Activated gamma-delta T cell treated with anti-CD3 and anti-CD28 coated beads, Interleukin-2, amount 50 U/mL, for 16 hours (primary cell): ENCODE measurements around the gene TMEM209.
"Not testable (repeated sequence)": the region's sequence is repeated elsewhere in the genome, so short reads cannot be mapped to it uniquely, and the experiment has no call there.

ENCODE experiments used
- DNase-seq: peaks from one replicate; pipeline ENCODE4 v3.0.0-alpha.2; 2020; ENCODE audit warnings: low read depth

The TMEM209 gene

DNA sequence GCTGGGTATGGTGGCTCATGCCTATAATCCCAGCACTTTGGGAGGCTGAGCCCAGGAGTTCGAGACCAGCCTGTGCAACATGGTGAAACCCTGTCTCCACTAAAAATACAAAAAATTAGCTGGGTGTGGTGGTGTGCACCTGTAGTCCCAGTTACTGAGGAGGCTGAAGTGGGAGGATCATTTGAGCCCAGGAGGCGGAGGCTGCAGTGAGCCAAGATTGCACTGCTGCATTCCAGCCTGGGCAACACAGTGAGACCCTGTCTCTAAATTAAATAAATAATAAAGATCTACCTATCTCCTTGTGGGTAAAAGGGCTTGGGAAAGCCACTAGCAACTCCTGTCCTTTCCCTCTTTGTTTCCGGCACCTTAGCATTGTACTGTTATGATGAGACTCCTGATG lies 78.4 kb downstream of the TMEM209 start:
- DNase-seq: not testable (repeated sequence)

DNA sequence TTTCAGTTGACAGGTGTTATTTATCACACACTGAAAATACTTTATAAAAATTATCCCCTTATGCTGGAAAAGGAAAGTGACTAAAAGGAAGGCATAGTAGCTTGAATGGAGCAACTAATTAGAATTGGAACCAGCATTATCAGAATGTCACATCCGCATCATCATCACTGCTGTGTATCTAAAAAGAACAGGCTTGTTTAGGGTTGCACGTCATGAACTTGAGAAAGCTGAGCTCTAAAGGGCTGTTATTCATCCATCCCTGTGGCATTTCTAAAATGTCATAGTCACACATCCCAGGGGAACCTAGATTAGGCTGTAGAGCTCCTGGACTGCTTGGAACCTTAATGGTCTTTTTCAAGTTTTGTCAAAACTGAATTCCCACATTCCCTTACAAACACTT lies 80.5 kb downstream of the TMEM209 start:
- DNase-seq: no peak

DNA sequence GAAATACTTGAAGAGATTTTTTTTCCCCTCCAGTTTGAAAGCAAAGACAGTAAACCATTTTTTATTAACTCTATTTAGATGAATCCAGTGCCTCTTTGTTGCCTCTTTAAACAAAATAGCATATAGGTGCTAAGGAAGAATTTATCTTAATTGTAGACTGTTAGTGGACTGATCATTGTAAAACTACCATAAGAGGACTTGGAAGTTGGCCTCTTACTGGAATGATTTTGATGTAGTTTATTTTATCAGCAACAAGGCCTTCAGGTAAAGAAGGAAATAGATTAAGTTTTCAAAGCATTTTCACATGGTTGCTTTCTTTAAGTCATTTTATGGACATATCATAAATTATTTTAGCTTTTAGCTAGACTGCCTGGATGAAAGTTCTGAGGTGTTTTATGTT lies 81.7 kb downstream of the TMEM209 start:
- no peak for DNase-seq

DNA sequence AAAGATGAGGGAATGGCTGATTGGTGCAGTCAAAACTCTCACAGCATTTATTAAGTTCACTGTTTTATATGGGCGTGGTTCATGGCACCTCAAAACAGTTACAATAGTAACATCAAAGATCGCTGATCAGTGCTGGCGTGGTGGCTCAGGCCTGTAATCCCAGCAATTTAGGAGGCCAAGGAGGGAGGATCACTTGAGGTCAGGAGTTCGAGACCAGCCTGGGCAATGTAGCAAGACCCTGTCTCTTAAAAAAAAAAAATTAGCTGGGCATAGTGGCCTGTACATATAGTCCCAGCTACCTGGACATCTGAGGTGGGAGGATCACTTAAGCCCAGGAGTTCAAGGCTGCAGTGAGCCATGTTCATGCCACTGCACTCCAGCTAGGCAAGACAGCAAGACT lies 86.4 kb downstream of the TMEM209 start:
- DNase-seq: no peak

DNA sequence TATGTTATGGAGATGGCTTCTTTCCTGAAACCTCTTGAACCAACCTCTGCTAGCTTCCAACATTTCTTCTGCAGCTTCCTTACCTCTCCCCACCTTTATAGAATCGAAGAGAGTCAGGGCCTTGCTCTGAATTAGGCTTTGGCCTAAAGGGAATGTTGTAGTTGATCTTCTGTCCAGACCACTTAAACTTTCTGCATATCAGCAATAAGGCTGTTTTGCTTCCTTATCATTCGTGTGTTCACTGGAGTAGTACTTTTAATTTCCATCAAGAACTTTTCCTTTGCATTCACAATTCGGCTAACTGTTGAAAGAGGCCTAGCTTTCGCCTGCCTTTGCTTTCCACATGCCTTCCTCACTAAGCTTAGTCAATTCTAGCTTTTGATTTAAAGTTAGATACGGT lies 86.9 kb downstream of the TMEM209 start:
- DNase-seq: no peak

DNA sequence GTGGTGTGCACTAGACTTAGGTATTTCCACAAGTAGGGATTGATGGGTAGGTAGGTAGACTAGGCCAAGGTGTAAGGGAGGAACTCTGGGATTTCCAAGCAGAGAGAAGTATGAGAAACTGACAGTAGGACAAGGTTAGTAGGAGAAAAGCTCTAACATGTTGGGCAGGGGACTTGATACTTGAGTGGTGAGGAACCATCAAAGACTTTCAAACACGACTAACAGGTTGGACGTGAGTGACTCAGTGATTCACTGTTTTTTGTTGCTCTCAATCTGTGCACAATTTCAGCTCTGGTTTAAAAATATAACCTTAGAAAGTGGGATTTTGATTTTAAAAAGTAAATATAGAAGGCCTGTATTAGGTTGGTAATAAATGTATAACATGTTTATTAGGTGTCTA lies 90.4 kb downstream of the TMEM209 start:
- DNase-seq: no peak
